ENCODE measurements around the gene VAMP1.

DNA sequence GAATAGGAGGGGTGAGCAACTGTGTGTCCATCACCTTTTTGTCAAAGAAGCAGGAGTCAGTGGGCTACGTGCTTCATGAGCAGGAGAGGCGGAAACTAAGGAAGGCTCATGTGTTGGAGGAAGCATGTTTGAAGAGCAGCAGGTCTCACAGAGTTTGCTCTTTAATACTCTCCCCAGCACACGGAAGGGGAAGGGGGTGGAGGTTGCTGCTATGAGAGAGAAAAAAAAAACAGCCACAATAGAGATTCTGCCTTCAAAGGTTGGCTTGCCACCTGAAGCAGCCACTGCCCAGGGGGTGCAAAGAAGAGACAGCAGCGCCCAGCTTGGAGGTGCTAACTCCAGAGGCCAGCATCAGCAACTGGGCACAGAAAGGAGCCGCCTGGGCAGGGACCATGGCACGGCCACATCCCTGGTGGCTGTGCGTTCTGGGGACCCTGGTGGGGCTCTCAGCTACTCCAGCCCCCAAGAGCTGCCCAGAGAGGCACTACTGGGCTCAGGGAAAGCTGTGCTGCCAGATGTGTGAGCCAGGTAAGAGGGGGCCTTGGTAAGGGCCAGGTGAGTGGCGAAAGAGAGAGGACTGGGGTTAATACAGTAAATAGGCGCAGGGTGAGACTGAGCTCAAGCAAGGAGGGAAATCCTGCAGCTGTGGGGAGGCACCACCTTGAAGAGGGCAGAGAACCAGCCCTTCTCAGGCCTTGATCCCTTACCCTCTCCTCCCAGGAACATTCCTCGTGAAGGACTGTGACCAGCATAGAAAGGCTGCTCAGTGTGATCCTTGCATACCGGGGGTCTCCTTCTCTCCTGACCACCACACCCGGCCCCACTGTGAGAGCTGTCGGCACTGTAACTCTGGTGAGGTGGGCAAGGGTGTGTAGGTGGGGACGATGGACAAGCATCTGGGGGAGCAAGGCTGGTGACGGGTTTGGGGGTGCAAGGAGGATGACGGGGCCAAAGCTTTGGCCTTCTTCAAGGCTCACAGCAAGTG is 25.5 kb downstream of the VAMP1 start, which contains the start of gene CD27:
- TF ChIP-seq, protein P1, sequence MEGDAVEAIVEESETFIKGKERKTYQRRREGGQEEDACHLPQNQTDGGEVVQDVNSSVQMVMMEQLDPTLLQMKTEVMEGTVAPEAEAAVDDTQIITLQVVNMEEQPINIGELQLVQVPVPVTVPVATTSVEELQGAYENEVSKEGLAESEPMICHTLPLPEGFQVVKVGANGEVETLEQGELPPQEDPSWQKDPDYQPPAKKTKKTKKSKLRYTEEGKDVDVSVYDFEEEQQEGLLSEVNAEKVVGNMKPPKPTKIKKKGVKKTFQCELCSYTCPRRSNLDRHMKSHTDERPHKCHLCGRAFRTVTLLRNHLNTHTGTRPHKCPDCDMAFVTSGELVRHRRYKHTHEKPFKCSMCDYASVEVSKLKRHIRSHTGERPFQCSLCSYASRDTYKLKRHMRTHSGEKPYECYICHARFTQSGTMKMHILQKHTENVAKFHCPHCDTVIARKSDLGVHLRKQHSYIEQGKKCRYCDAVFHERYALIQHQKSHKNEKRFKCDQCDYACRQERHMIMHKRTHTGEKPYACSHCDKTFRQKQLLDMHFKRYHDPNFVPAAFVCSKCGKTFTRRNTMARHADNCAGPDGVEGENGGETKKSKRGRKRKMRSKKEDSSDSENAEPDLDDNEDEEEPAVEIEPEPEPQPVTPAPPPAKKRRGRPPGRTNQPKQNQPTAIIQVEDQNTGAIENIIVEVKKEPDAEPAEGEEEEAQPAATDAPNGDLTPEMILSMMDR (IDR thresholded peaks at IDR 0.05) = no peak
- TF ChIP-seq POLR2AphosphoS5 (IDR thresholded peaks at IDR 0.05) = no peak
